ENCODE measurements around the gene OTUD4.
"Not testable (repeated sequence)": the region's sequence is repeated elsewhere in the genome, so short reads cannot be mapped to it uniquely, and the experiment has no call there.

The OTUD4 gene

DNA sequence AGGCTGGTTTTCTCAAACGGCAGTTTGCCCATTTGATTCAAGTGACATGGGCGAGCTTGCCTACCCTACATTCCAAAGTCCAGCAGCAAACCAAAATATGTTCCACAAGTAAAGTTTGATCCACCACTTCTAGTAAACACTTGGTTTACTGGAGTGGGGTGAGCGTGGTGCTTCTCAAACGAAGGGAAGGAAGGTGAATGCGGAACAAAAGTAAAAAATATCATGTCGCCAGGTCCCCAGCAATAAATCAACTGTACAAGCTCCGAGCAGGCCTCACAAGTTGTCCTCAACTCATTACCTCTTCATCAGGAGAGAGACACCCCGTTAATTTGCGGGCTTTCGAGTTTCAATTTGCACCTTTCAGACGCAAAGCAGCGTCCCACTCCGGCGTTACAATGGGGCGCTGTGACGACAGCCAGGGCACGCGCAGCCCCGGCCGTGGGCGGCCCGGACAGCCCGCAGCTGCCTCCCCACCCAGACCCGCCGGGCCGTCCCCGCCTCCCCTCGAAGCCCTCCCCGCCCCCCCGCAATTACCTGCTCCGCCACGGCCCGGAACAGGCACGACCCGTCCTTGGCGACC lies 1.0 kb downstream of the OTUD4 start:
- DNase-seq: peak; percentile 49

DNA sequence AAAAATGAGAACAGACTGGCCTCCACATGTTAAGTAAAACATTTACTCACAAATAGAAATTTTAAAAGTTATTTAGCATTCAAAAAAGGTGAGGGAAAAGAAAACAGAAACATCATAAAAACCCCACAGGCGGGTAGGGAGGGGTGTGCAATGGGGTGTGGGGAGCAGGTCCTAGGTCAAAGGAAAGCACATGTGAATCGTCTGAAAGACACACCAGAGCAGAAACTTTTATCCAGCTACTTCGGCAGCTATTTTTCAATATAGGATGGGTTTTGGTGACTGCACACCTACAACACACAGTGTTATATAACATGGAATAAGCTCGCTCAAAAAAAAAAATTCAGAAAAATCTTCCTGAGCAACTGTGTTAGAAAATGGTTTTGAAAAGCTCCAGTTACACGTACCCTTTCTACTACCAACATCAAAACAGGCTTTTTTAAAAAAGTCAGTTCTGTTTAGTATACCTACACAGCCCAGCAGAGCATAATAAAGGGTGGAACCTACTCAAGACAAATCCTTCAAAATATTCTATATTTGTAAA lies 1.6 kb downstream of the OTUD4 start:
- no peak for DNase-seq

DNA sequence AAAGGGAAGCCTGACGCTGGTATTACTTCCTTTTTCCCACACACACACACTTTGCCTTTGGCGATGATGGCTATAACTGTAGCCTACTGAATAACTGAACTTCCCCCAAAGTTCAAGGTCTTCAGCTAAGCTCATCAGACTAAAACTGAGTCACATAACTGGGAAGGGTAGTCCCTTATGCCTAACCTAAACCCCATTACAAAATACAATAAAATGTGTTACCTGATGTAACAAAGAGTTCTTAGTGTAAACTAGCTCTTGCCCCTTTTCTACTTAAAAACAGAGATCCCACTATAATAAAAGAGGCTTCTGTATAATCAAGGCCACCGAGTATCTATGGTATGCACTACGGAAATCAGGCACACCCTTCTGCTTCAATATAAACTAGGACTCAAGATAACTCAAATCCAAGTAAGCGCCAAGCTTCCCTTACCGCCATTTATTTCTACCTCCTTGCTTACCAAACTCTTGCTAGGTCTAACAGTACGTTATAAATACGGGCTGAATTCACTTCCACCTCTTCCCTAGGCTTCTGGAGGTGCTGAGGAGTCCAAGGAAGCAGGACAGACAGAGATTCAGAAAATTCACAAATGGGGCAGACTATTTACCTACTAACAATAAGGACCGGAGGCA lies 2.4 kb downstream of the OTUD4 start:
- DNase-seq: peak; percentile 16

DNA sequence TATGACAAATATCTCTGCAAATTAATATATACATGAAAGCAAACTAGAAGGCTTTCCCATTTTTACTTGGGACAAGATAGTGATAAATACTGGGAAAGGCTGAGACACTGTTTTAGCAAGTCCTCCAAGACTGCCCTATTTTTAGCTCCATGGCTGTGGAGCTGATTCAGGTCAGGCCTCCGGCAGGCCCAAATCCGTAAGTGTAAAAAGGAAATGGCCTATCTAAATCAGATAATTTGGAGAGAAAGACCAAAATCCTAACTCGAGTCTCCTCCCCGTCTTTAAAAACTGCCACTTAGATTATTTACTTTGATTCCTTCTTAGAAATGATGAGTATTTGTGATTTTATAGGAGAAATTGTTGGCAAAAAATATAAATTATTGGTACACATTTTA lies 2.9 kb downstream of the OTUD4 start:
- peak; percentile 12 for DNase-seq

DNA sequence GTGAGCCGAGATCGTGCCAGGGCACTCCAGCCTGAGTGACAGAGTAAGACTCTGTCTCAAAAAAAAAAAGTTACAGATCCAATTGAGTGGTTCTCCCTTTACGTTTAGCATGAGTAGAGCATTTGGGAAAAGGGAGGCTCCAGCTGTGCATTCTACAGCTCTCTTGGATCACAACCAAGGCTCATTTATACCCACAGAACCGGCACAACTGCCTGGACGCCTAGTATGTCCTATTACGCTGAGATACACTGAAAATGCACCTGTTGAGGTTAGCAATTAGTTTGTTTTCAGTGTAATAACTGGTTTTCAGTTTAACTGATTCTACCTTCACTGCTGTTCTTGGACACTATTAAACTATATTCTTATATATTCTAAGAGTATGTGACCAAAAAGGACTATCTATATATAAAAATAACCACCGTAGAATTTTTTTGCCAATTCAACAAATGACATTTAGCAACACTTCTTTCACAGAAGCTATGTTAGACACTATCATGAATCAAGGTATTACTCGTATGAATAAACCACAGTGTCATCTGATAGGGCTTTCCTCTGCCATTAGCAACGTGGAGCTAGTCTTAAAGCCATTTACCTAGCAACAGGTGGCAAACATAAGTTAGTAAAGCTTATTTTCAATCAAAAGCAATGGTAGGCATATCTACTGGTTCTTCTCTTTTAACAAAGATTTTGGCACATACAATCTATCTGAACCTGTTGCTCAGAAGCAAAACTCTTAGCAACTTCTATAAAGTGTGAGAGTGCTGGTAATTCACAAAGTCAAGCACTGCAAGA lies 3.6 kb downstream of the OTUD4 start:
- DNase-seq: peak; percentile 4

DNA sequence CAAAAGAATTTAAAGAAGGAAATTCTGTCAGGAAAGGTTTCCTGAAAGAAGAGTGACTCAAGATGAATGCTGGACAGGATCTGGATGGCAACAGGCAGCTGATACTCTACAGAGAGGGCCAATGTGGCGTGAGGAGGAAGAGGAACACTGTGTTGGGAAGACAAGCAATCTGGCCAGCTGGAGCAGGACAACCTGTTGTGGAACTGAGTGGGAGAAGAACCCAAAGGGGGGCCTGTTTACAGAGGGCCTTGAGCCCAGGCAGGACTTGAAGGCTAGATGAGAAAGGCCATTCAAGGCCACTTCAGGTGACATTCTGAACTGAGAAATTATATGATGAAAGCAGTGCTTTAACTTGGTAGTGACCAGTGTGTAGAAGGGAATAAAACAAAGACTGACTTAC lies 8.5 kb downstream of the OTUD4 start:
- DNase-seq: no peak

DNA sequence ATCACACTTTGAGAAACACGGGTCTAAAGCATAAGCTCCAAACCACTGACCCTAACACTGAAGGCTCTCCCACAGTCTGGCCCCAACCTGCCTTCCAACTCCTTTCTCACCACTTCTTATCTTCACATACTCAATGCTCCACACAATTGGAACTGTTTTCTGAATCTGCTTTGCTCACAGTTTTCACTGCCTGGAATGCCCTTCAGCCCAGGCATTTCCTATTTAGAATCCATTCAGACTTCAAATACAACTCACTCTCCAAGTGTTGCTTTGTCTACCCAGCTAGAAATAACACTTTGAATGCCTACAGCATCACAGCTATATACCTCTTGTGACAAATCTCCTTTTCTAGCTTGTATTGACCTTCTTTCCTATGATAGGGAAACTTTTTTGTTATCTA lies 10.2 kb downstream of the OTUD4 start:
- DNase-seq: no peak

DNA sequence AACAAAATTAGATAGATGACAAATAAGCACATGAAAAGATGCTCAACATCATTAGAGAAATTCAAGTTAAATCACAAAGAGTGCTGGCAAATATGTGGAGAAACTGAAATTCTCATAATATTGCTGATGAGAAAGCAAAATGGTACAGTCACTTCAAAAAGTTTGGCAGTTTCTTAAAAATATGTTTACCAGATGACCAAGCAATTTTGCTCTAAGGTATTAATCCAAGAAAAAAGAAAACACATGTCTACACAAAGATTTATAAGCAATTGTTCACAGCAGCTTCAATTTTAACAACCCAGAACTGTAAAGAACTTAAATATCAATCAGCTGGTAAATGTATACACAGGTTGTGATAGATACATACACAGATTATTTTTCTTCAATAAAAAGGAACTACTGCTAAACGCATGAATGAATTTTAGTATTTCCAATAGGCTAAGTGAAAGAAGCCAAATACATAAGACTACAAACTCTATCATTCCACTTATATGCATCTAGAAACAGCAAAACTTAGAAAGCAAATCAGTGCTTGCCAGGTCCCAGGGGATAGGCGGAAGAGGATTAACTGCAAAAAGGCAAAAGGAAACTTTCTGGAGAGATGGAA lies 11.7 kb downstream of the OTUD4 start:
- DNase-seq: no peak

DNA sequence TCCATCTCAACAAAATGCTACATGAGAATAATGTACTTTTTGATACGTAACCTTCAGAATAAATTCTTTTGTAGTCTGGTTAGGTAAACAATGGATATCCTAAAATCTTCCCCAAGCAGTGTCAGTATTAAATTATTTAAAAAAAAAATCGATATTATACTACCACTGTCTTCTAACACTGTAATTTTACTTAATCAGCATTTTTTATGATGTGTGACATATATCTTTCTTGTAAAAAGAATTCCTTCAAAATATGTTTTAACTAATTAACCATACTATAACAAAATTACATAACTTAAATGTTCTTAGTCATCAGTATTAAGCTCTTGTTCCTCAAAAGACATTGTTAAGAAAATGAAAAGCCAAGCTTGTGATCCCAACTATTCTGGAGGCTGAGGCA lies 12.5 kb downstream of the OTUD4 start:
- DNase-seq: no peak

DNA sequence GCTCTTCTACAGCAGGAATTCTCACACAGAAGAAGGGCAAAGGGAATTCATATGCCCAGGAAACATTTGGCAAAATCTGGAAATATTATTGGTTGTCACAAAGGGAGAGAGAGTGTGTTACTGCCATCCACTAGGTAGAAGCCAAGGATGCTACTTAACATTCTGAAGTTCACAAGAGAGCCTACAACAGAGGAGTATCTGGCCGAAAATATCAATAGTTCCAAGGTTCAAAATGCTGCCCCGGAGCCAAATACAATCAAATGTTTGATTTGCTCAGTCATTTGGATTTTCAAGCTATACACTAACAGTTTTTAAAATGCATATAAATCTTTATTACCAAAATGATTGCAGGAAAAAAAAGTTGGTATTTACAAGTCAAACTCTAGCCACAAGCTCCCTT lies 18.8 kb downstream of the OTUD4 start:
- DNase-seq: no peak

DNA sequence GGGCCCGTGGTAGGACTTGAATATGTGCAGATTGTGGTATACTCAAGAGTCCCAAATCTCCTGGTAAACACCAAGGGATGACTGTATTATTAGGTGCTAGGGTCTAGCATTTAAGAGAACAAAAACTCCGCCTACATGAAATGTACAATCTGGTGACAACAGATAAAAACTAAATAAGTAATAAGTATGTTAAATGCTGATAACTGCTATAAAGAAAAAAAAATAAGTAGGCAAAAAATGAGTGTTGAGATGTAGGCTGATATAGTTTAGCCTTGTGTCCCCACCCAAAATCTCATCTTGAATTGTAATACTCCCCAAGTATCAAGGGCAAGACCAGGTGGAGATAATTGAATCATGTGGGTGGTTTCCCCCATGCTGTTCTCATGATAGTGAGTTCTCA lies 23.4 kb downstream of the OTUD4 start:
- no peak for DNase-seq

DNA sequence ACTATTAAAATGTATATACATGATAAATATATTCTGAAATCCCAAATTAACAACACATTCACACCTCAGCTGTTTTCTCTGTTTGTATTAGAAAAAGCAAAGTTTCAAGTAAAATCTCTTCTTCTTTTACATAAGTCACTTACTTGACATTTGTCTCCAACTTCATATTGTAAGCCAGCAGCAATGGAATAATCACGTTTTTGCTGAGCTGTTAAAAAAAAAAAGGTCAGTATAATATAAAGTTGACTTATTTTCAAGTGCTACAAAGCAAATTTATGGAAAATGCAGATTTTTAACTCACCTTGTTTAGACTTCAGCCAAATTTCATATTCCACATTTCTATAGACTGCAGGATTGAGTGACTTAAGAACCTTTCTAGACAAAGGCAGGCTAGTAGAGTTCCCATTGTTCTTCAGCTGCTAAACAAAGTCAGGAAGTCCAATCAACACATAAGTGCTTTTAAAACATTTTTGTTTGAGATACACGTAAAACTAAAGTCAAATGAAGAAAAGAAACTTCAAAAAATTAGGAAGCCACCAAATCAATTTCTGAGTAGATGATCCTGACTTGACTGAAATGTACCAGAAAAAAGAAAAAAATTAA lies 25.0 kb downstream of the OTUD4 start:
- no peak for DNase-seq

DNA sequence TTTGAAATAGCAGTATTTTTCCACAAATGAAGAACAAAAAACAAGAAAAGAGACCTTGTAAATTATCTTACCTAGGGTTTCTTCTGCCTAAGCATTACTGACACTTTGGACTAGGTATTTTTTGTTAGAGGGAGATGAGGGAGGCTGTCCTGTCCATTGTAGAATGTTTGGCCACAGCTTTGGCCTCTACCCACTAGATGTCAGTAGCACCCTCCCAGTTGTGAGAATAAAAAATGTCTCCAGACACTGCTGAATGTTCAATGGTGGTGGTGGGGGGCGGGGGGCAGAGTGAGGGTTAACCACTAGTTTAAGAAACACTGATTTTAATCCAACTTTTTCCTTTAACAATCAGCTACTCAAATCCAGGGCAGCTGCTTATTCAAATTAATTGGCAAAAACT lies 25.8 kb downstream of the OTUD4 start:
- DNase-seq: peak; percentile 28

DNA sequence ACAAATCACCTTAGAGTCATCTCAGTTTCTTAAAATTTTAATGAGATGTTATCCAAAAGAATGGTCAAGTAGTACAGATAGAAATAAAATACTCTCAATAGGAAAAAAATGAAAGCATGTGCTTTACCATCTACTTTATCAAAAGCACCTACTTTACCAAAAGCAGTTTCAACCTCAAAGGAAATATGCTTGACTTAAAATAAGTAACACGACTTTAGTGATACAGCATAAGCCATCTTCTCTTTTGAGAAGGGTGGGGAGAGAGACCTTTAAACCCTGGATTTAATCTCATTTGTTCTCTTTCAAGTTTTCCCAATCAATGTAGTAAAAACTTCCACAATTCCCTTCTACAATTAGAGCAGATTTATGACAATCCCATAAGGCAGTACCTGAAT lies 26.5 kb downstream of the OTUD4 start:
- DNase-seq: no peak

DNA sequence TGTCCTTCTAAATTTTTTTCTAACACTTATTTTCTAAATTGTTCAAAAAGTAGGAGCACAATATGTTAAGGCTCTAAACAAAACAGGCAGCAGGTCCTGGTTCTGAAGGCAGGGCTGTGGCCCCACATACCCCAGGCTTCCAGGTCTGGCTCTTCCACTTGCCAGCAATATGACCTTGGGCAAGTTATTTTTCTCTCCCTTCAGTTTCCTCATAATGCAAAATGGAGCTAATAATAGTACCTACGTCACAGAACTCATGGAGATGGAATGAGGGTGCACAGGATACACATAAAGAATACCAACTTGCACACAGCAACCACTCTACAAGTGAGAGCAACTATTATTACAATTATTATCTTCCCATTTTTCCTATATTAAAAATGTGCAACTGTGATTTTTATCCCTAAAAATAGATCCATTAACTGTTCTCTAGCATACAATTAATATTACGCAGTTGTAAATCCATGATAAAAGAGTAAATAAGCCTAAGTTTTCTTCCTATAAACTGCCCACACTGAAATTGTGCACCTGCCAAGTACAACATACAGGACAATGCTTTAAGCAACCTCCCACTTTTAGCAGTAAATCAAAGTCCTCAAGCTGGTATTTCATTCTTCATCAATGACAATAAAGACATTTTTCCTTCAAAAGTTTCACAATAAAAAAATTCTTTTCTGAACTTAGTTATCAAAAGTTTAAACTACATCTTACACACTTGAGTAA lies 27.0 kb downstream of the OTUD4 start:
- DNase-seq: no peak

DNA sequence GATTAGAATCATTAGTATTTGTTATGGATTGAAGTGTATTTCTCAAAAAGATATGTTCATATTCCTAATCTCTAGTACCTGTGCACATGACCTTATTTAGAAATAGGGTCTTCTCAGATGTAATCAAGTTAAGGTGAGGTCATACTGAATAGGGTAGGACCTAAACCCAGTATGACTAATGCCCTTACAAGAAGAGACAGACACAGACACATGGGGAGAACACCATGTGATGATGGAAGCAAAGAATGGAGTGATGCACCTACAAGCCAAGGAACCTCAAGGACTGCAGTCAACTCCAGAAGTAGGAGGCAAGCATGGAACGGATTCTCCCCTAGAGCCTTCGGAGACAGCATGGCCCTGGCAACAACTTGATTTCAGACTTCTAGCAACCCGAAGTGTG lies 31.4 kb downstream of the OTUD4 start:
- DNase-seq: no peak

DNA sequence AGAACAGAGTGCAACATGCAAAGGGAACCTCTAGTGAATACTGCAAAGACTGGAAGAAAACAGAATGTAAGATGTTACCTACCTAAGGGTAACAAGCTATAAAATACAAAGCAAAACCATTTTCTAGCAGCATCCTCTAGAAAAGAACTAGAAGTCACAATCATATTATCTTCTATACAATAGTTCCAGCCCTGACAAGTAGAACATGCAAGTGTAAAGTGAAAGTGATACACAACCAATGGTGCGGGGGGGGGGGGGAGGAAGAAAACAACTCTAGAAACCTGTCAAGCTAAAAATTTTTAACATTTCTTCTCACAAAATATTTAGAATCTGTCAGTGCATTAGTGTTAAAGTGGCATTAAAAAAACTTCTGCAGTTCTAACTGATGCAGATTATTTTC lies 44.2 kb downstream of the OTUD4 start:
- not testable (repeated sequence) for DNase-seq

DNA sequence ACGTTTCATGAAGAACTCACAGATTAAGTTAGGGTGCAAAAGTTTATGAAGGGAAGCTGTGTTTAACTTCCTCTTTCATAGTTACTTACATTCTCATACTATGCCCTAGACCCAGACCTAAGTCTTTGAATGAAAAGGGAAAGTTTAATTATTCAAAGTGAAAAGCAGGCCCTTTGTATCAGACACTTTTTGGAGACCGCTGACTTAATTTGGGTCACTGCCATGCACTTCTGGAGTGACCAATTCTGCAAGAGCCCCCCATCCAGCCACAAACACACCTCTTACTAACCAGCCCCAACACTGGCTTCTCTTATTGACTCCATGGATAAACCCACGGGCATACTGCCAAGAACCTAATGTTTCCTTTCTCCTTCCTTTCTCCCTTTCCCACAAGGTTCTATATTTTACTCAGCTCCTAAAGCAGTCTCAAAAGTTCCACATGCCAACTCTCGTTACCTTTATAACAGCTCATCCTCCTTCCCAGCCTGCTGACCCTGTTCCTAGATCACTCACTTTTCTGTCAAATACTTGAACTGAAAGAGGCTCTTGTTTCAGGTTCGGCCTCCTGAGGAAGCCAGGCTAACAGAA lies 47.8 kb downstream of the OTUD4 start:
- DNase-seq: peak; percentile 19

DNA sequence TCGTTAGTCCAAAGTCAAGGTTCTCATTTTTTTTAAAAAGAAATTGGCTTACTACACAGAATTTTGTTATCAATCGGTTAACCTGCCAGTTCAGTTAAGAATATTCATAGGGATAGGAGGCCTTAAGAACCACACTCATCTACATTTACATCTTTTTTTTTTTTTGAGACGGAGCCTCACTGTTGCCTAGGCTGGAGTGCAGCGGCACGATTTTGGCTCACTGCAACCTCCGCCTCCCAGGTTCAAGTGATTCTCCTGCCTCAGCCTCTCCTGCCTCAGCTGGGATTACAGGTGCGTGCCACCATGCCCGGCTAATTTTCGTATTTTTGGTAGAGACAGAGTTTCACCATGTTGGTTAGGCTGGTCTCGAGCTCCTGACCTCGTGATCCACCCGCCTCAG lies 48.5 kb downstream of the OTUD4 start:
- DNase-seq: no peak

DNA sequence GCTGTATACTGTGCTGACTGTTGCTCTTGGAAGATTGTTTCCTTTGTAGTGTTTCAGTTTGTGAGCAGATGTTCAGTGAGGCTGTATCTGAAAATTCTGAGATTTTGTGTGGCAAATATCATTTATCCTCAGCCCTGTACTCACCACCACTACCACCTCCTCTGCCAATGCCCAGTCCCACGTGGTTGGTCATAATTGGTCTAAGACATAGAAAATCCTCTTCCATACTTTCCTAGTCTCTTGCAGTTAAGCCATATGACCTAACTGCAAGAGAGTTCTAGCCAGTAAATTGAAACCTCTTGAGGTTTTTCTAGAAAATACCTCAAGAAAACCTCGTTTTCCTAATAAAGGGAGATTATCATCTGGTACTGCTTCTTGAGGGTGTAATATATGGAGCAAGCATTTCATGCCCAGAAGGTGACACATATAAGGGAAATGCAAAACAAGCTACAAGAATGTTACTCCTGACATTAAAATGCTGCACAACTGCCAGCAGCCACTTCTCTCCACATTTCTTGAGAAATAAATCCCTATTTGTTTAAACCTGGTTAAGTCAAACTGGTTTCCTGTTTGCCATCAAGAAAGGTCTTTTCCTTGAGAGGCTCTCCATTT lies 49.5 kb downstream of the OTUD4 start:
- DNase-seq: peak; percentile 92

DNA sequence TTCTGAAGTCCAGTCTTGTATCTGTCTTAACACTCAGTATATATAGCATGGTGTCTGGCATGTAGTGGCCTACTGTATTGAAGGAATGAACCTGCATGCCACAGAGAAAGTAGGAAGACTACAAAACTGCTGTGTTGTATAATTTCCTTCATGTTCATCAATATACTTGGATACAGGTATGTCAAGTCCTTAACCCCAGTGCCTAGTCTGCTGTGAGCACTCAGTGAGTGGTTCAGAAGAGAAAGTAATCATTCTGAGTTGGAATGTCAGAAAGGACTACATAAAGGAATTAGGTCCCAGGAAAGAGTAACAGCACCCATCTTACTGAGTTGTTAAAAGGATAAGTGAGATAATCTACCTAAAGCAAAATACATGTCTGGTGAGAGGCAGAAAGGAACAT lies 50.3 kb downstream of the OTUD4 start:
- no peak for DNase-seq

DNA sequence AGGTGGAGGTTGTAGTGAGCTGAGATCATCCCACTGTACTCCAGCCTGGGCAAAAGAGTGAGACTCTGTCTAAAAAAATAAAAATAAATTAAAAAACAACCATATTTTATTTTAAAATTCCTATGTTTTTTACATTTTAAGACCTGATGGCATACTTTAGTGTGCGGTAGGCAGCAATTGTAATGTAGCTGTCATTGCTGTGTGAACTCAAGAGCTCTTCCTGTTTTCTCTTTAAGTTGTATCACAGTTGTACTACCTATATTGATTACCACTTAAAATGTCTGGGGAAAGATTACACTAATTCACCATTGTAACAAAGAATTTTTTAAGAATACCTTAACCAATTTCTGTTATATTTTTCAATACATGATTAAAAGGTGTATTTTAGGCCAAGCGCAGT lies 55.0 kb downstream of the OTUD4 start:
- no peak for DNase-seq

All from fibroblast of skin of right biceps (primary cell).